ENCODE data around the gene SNX13. TPM values are rescaled to one million over a fixed set of nuclear protein-coding genes. Genes with fewer than 3 reads are reported as not detected.

Gene SNX13
- total and polyA plus RNA-seq, 12 donors: 8.5 to 113 (median 67.4) TPM

GRCh38 chr7:17988858-17989257 is 48.6 kb upstream of the SNX13 start:
- H3K9me3 ChIP-seq (replicated peaks in 1 of 3): no peaks in the 10 kb centered on the region
- H3K27ac ChIP-seq: no peak overlapping the region
- no peaks in the 10 kb centered on the region for H3K36me3 ChIP-seq (replicated peaks in 1 of 2)
- WGBS, 4 donors: 83 to 95% (median 93%) methylated on average over 6 of the region's 6 CpGs
- no peak for TF ChIP-seq POLR2A (IDR thresholded peaks at IDR 0.05)
- TF ChIP-seq CTCF (IDR thresholded peaks at IDR 0.05): no peak
- no peak for DNase-seq
- intact Hi-C loops (cut with DNase I): no loop called here
- H3K4me3 ChIP-seq: no peak overlapping the region
- no peaks in the 10 kb centered on the region for H3K27me3 ChIP-seq
- no peaks in the 10 kb centered on the region for H3K4me1 ChIP-seq (replicated peaks in 1 of 2)

GRCh38 chr7:17988141-17988540 is 47.8 kb upstream of the SNX13 start:
- no peaks in the 10 kb centered on the region for H3K27me3 ChIP-seq
- WGBS, 4 donors: 78 to 83% (median 81%) methylated on average over 6 of the region's 6 CpGs
- H3K9me3 ChIP-seq (replicated peaks in 1 of 3): no peaks in the 10 kb centered on the region
- no peaks in the 10 kb centered on the region for H3K4me1 ChIP-seq (replicated peaks in 1 of 2)
- H3K27ac ChIP-seq: no peak overlapping the region
- no peak overlapping the region for H3K4me3 ChIP-seq
- DNase-seq: no peak
- intact Hi-C loops (cut with DNase I): no loop called here
- TF ChIP-seq POLR2A (IDR thresholded peaks at IDR 0.05) (no peak), CTCF (IDR thresholded peaks at IDR 0.05) (no peak)
- H3K36me3 ChIP-seq (replicated peaks in 1 of 2): no peaks in the 10 kb centered on the region

- TF ChIP-seq CTCF (IDR thresholded peaks at IDR 0.05) (no peak), POLR2A (IDR thresholded peaks at IDR 0.05) (no peak)
- no peaks in the 10 kb centered on the region for H3K4me1 ChIP-seq (replicated peaks in 1 of 2)
- H3K36me3 ChIP-seq (replicated peaks in 1 of 2): no peaks in the 10 kb centered on the region
- WGBS, 4 donors: 50 to 59% (median 57%) methylated on average over 1 of the region's 1 CpG
- H3K27me3 ChIP-seq: no peaks in the 10 kb centered on the region
- H3K27ac ChIP-seq: no peak overlapping the region
- no peaks in the 10 kb centered on the region for H3K9me3 ChIP-seq (replicated peaks in 1 of 3)
- intact Hi-C loops (cut with DNase I): no loop called here
- DNase-seq: no peak
- H3K4me3 ChIP-seq: no peak overlapping the region
Measured at GRCh38 chr7:17986851-17987250, 46.6 kb upstream of the SNX13 start.

- no peaks in the 10 kb centered on the region for H3K27me3 ChIP-seq
- TF ChIP-seq CTCF (IDR thresholded peaks at IDR 0.05): no peak
- TF ChIP-seq POLR2A (IDR thresholded peaks at IDR 0.05): no peak
- no peaks in the 10 kb centered on the region for H3K9me3 ChIP-seq (replicated peaks in 1 of 3)
- intact Hi-C loops (cut with DNase I): no loop called here
- no peak overlapping the region for H3K27ac ChIP-seq
- 79 to 86% (median 83%) methylated on average over 6 of the region's 6 CpGs for WGBS, 4 donors
- no peaks in the 10 kb centered on the region for H3K36me3 ChIP-seq (replicated peaks in 1 of 2)
- DNase-seq: no peak
- H3K4me3 ChIP-seq: no peak overlapping the region
- H3K4me1 ChIP-seq (replicated peaks in 1 of 2): no peaks in the 10 kb centered on the region
Measured at GRCh38 chr7:17985473-17986239, 45.4 kb upstream of the SNX13 start.
